ENCODE results near the gene FXR2.
"Not testable (repeated sequence)": the region's sequence is repeated elsewhere in the genome, so short reads cannot be mapped to it uniquely, and the experiment has no call there.

FXR2 gene

GRCh38 chr17:7614425-7615264 is at the start of gene FXR2:
Gene FXR2 (minus strand): TSS chr17:7614897. CDS start chr17:7614532, 365 bp downstream.
- peak; percentile 99 for DNase-seq

DNA sequence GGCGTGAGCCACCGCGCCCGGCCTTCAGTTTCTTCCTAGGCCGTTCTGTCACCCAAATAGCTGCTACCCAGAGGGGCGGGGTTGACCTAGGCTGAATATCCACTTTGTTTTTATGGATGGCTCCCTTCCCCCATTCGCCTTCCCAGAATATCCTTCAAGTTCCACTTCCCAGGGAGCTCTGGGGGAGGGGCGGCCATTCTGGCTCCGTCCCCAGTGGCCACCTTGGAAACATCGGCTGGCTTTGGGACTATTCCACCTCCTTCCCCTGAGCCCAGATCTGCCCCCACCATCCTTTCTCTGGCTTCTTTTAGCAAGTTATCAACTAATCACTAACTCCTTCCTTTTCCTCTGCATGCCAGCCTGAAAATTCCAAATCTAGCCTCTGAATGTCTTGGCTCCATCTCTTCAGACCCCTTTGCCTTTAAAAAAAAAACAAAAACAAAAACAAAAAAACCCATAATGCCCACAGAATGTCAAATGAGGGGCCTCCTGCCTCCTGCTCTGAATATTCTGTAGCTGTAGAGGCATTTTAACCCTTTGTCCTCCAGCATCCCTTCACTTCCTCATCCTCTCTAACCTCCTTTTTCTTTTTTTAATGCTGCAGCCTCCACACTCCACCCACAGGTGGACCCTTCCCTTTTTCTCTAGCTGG is 42.4 kb upstream of the FXR2 start:
- no peak for DNase-seq

- DNase-seq: no peak
These were observed 40.8 kb upstream of the FXR2 start for GRCh38 chr17:7655541-7655840.

GRCh38 chr17:7654832-7655540 is 40.3 kb upstream of the FXR2 start:
- no peak for DNase-seq

DNA sequence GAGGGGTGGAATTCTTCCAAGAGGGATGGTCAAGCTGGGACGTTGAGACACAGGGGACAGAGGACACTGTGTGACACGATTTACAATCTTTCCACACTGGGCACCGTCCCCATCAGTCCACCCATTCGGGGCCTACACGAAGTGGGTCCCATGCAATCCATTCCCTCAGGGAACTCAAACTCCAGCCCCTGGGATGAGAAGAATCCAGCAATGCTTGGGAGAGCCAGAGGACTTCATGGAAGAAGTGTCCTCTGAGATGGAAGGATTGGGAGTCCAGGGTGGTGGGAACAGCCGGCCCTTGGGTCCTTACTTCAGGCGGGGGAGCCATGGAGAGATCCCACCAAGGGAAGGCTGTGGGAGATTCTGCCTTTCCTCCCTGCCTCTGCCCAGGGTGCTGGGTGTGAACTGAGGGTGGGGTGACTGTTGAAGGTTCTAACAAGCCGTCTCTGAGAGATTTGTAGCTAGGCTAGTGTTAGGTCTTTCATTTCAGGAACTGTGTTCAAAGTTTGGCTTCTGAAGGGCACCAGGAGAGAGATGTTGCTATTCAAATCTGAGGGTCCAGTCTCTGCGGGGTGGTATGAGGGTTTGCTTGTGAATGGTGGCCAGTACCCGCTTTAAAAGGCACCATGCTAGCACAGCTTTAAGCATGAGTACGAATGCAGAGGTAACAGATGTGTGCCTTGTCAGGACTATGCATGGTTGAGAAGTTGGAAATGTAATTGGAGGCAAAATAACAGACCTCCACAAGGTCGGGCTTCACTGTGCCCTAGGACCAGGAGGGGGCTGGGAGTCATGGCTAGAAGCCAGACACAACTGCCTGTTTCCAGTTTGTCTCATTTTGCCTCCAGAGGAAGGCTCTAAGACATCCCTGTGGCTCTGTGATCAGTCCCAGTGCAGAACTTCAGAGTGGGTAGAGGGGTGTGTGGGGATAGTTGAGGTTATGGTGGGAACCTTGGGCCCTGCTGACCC is 38.0 kb upstream of the FXR2 start:
- DNase-seq: no peak

DNA sequence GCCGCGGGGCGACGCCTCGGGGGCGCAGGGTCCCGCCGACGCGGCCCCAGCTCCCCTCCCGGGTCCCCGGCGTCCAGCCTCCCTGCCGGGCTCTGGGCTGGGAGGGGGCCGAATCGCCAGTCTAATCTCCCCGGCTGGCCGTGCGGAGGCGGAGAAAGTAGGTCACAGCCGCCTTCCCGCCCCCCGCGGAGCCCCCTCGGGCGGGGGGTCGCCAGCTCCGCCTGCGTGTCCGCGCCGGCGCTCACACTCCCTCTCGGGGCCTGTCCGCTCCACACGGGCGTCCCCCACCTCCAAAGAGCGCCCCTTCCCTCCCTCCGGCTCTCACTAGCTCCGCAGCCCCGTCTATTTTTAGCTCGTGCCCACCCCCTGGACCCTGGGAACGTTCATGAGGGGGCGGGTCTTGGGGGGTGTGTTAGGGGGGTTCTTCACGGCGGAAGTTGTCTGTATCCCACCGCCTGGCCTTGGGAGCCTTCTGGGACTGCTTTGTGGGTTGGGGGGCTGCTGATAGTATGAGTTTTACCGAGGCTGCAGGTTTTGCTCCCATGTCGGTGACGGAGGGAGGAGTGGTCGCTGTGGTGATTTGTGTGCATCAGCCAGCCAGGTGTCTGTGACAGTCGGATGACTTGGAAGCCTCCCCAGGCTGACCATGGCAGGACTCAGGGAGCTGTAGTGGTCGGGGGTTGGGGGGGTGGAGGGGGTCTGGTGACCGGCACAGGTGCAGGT is 37.1 kb upstream of the FXR2 start:
- no peak for DNase-seq

- no peak for DNase-seq
These were observed 36.5 kb upstream of the FXR2 start for GRCh38 chr17:7651097-7651664.

GRCh38 chr17:7650509-7651096 is 35.9 kb upstream of the FXR2 start, which contains the start of gene ATP1B2:
Gene ATP1B2 (plus strand): TSS chr17:7650926. CDS start chr17:7651519, 593 bp downstream.
- peak; percentile 58 for DNase-seq

GRCh38 chr17:7647018-7647417 is 32.3 kb upstream of the FXR2 start:
- DNase-seq: no peak

- no peak for DNase-seq
These were observed 31.8 kb upstream of the FXR2 start for GRCh38 chr17:7646457-7646856.

GRCh38 chr17:7644775-7645174 is 30.1 kb upstream of the FXR2 start:
- no peak for DNase-seq

- DNase-seq: not testable (repeated sequence)
These were observed 26.9 kb upstream of the FXR2 start for GRCh38 chr17:7641635-7642034.

DNA sequence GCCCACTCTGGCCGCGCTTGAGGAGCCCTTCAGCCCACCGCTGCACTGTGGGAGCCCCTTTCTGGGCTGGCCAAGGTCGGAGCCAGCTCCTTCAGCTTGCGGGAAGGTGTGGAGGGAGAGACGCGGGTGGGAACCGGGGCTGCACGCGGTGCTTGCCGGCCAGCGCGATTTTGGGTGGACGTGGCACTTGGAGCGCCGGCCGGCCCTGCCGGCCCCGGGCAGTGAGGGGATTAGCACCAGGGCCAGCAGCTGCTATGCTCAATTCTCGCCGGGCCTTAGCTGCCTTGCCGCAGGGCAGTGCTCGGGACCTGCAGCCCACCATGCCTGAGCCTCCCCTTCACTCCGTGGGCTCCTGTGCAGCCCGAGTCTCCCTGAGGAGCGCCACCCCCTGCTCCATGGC is 26.1 kb upstream of the FXR2 start:
- DNase-seq: no peak

DNA sequence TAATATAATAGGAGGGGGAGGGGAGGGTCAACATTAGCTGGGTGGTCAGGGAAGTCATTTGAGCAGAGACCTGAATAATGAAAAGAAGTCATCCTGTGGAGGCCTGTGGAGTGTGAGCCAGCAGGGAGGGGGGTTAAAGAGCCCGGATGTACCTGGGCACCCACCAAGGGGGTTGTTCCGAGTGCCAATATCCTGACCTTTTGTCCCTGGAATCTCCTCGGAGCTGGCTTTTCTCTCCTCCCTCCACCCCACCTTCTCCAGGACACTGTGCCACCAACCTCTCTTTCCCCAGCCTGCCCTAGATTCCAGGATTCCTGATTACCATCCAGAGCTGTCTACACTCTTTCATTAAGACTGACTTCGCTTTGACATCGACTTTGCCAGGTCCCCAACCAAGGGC is 21.5 kb upstream of the FXR2 start:
- DNase-seq: no peak

GRCh38 chr17:7634384-7634783 is 19.7 kb upstream of the FXR2 start:
- no peak for DNase-seq

DNA sequence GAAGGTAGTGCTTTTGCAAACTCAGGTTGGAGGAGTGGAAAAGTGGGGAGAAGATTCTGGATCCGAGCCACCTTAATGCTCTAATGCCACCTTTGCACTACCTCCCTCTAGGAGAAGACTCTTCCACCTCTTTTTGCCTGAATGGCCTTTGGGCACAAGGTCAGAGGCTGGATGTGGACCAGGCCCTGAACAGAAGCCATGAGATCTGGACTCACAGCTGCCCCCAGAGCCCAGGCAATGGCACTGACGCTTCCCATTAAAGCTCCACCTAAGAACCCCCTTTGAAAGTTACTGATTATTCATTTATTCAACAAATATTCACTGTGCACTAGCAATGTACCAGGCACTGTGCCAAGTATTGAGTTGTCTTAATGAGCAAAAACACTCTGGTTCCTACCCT is 18.4 kb upstream of the FXR2 start:
- no peak for DNase-seq

GRCh38 chr17:7632492-7632894 is 17.8 kb upstream of the FXR2 start:
- DNase-seq: no peak

DNA sequence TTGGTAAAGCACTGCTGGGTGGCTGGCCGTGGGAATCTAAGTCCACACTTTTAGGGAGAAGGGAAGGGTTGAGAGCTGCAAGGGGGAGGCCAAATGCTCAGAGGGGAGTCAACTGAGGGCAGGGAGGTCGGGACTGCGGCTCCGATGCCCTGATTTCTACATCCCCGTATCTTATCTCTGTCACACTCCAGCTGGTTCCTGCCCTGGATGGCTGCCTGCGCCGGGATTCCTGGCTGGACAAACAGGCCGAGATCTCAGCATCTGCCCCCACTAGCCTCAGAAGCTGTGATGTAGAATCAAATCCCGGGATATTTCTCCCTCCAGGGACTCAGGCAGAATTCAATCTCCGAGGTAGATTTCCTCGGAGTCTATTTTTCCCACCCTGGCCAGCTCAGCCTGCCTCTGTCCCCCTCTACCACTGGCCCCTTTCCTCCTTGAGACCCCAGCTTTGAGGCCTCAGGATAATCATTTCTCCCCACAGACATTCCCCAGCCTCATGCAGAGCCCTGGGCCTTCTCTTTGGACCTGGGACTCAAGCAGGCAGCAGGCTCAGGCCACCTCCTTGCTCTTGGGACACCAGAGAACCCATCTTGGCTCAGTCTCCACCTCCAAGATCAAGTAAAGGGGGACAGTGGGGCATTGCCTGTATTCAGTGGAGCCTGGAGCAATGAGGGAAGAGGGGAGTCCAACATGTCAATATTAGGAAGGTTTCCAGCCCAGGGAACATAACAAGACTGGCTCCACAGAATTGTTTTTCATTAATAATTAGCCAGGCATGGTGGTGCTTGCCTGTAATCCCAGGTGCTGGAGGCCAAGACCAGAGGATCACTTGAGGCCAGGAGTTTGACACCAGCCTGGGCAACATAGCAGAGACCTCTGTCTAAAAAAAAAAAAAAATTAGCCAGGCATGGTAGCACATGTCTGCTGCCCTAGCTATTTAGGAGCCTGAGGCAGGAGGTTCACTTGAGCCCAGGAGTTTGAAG is 17.0 kb upstream of the FXR2 start:
- DNase-seq: no peak

DNA sequence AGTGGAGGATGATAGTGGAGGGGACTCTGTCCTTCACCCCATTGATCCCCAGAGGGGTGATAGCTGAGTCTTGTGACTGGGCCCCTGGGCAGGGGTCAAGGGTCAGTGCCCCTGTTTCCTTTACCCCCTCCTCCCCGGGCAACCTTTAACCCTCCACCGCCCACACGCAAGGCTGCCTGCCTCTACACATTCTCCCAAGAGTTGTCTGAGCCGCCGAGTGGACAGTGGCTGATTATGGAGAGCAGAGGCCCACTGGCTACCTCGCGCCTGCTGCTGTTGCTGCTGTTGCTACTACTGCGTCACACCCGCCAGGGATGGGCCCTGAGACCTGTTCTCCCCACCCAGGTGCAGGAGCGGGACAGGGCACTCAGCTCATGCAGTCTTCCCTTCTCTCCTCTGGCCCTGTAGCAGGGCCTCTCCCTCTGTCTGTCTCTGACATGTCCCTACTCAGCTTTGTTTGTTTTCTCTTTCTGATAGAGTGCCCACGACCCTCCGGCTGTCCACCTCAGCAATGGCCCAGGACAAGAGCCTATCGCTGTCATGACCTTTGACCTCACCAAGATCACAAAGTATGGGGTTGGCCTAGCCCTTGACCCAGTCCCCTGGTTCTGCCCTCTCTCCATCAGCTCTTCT is 15.4 kb upstream of the FXR2 start, which contains the start of gene SHBG:
SHBG (plus strand) TSS at position 197 of the 633 bp plus-strand sequence; CDS start at position 235, 38 bp downstream.
- DNase-seq: no peak

Measured in stimulated activated CD4-positive, alpha-beta T cell treated with anti-CD3 and anti-CD28 coated beads, Interleukin-12 subunit alpha, Interleukin-12 subunit beta, amount 100 ng/mL, for 4 hours (primary cell).